Measurements from ENCODE around the gene PDSS2.
A peak's percentile ranks its signal among the peaks of the same experiment; 100 is the strongest.
"Not testable (repeated sequence)": the region's sequence is repeated elsewhere in the genome, so short reads cannot be mapped to it uniquely, and the experiment has no call there.

Gene PDSS2, protein sequence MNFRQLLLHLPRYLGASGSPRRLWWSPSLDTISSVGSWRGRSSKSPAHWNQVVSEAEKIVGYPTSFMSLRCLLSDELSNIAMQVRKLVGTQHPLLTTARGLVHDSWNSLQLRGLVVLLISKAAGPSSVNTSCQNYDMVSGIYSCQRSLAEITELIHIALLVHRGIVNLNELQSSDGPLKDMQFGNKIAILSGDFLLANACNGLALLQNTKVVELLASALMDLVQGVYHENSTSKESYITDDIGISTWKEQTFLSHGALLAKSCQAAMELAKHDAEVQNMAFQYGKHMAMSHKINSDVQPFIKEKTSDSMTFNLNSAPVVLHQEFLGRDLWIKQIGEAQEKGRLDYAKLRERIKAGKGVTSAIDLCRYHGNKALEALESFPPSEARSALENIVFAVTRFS

GRCh38 chr6:107459283-107460082, at the start of gene PDSS2:
Gene PDSS2, minus strand, starts transcription at chr6:107459564. Its CDS starts 279 bp downstream, at chr6:107459285.
- peak; percentile 97 for DNase-seq

- no peak for DNase-seq
Observed at GRCh38 chr6:107506145-107506544, 46.8 kb upstream of the PDSS2 start.

DNA sequence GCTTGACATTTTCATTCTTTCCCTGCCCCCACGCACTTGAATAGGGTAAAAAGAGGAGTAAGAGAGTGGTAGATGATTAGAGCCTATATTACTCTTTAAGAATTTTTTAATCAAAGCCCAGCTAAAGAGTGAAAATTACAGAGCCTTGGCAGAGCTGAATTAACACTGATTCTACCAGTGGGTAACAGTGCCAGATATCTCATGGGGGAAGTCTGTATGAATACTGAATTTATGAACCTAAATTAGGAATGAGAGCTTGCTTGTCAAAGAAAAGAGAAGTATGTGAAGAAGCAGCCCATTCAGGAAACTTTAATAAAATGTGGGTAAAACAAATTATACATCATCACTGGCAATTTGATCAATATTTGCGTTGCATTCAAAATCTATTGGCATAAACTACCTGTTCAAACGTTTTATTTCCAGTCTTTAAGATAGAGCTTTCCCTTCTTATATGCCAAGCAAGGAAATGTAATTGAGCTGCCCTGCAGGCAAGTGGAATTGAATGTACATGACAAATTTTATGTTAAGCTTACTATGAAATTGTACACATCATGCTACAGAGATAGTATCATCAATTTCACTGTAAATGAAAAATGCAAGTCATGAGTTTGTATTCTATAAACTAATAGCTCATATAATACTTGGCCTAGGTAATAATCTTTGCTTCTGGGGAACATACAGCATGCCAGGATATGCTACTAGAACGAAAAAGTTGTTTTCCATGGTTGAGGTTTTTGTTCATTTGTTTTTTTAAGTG, 45.1 kb upstream of the PDSS2 start:
- DNase-seq = no peak

GRCh38 chr6:107496892-107497684, 37.7 kb upstream of the PDSS2 start:
- no peak for DNase-seq

DNA sequence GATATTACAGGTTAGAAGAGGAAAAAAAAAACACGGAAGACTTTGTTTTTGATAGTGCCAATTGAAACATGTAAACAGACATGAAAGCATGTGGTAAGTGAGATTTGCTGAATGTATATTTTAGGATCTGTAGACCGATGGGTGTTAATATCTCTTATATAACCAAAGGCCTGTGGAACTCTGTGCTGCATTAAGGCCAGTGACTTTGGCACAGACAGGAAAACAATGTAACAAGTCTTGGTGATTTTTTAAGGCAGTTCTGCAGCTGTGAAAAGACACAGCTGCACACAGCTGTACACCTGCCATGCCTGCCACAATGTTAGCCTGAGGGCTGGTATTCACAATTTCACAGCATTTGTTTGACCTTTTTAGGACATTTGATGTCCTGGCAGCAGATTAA, 36.6 kb upstream of the PDSS2 start:
- no peak for DNase-seq

DNA sequence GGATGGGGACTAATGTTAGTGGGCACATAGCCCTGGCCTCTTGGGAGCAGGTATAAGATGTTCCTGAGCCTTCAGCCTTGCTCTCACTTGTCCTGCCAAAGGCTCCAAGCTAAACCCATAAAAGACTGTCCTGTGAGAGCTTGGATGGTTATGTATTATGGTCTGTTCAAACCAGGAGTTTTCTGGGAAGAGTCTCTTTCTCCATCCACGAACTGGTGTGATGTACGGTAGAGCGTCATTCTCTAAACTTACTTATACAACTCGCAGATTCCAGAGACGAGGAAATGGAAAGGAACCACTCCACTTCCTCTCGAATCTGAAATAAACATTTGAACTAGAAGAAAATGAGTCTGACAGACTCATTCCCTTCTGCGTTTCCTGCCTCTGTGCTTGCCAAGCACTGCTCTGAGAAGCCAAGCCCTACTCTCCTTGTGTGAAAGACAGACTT, 35.9 kb upstream of the PDSS2 start:
- DNase-seq = peak; percentile 80

DNA sequence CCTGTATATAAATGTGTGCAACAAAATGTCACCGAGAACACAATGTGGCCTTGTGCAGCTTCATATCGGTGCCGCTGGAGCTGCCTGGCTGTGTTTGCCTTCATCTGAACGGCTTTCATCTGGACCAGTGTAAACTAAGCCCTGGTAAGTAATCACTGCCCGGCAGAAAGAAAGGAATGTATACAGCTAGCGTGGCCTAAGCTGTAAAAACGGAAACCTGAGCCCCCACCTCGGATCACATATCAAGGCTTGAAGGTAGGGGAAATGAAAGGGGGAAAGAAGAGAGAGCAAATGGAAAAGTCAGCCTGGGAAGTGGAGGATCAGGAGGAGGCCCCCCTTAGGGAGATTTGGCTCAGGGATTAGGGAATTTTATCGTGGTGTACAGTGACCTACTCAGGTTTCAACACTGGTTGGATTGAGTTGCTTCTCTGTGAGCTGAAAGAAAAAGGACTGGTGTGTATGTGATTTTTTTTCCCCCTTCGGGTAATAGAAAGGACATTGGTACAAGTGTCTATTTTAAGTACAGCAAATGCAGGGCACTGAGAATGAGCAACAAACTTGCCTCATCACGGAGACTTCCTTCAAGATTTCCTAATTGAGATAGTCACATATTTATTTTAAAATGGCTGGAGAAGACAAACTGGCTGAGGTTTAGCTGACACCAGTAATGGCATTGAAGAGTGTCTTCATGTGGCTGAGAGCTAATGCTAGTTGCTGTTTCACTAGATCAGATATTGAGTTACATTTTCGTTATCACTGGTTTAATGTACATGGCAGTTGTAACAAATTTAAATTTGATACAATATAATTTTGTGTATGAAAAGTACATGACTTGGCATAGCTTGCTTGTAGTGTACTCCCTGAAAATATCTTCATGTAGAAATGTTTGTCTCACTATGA, 34.0 kb upstream of the PDSS2 start:
- no peak for DNase-seq

- DNase-seq = peak; percentile 72
Observed at GRCh38 chr6:107491760-107492660, 32.6 kb upstream of the PDSS2 start.

GRCh38 chr6:107491138-107491609, 31.8 kb upstream of the PDSS2 start:
- DNase-seq = peak; percentile 90

DNA sequence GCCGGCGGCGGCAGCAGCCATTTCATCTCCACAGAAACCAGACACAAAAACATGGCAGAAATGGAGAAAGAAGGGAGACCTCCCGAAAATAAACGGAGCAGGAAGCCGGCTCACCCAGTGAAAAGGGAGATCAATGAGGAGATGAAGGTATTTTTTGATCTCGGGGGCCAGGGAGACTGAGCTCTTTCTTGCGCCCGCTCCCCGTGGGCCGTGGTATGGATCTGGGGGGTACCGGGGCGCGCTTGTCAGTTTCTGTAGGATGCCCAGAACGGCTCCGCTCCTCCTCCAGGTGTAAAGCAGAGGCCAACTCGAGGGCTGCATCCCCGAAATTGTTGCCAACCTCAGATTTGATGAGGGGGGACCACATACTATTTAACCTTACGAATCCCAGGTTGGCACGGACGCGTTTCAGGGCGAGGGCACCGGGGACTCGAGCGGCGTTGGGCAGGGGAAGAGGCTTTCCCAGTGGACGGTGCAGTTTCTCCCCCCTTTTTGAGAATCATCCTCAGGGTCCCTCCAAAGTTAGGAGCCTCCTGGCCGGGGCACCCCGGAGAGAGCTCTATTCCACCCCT, 31.3 kb upstream of the PDSS2 start:
- peak; percentile 51 for DNase-seq

DNA sequence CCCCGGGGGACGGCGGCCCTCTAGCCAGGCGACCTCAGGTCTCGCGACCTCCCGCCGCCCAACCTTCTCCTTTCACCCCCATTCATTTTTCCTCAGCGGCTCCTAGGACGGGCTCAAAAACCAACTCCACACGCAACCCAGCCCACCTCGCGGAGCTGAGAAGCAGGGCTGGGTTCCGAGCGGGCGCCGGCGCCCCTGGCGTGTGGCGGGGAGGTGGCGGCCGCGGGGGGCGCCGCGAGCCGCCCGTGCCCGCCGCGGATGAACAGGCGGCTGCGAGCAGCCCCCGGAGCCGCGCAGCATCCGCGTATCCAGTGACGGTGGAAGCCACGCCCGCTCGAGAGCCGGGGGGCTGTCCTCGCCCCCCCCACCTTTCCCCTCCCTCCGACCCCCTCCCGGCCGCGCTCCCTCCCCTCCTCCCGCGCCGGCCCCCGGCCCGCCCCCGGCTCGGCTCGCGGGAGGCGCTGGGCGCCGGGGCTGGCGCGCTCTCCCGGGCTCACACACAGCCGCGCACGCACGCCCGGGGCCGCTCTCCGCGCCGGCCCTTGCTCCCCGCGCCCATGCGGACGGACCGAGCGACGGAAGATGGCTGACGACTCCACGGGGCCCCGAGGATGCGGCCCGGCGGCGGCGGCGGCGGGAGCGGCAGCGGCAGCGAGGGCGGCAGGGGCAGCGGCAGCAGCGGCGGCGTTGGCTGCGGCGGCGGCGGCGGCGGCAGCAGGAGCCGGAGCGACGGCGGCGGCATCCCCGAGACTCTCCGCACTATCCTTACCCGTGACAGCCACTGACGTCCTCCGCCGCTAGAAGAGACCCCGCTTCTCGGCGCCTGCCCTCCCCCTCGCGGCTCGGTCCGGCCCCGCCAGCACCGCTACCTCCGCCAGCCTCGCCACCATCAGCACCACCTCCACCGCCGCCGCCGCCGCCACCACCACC, 30.5 kb upstream of the PDSS2 start, which contains the start of gene SOBP:
Gene SOBP, plus strand, starts transcription at position 482 of the 930 bp plus-strand sequence. CDS start 500 bp downstream, outside the sequence.
- peak; percentile 93 for DNase-seq

GRCh38 chr6:107488875-107489635, 29.7 kb upstream of the PDSS2 start:
- DNase-seq = peak; percentile 71

GRCh38 chr6:107488174-107488874, 29.0 kb upstream of the PDSS2 start:
- no peak for DNase-seq

- no peak for DNase-seq
Observed at GRCh38 chr6:107485157-107485556, 25.8 kb upstream of the PDSS2 start.

GRCh38 chr6:107479089-107479690, 19.8 kb upstream of the PDSS2 start:
- DNase-seq = no peak

DNA sequence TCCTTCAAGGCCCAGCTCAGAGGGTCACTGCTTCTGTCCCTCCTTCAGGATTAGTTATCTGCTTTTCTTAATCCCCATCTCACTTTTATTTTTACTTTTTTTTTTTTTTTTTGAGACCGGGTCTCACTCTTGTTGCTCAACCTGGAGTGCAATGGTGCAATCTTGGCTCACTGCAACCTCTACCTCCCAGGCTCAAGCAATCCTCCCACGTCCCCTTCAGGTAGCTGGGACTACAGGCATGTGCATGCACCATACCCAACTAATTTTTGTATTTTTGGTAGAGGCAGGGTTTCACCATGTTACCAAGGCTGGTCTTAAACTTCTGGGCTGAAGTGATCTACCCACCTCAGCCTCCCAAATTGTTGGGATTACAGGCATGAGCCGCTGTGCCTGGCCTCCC, 16.5 kb upstream of the PDSS2 start:
- DNase-seq = not testable (repeated sequence)
